ENCODE measurements around the gene NAA50.

NAA50 gene

GRCh38 chr3:113745756-113746547 lies at the start of gene NAA50:
NAA50 (minus strand) TSS chr3:113746249; CDS start chr3:113745949, 300 bp downstream.
- peak; percentile 95 to 97 for DNase-seq

- no peak for DNase-seq
These were observed 49.6 kb upstream of the NAA50 start for GRCh38 chr3:113795693-113796092.

- DNase-seq, result no peak
These were observed 48.5 kb upstream of the NAA50 start for GRCh38 chr3:113794526-113794925.

- DNase-seq, result no peak
These were observed 45.3 kb upstream of the NAA50 start for GRCh38 chr3:113791381-113791780.

- DNase-seq, result peak in 1 of 2 donors; percentile 12
These were observed 37.9 kb upstream of the NAA50 start for GRCh38 chr3:113783980-113784379.

GRCh38 chr3:113783463-113783862 lies 37.4 kb upstream of the NAA50 start:
- peak in 1 of 2 donors; percentile 5 for DNase-seq

GRCh38 chr3:113776564-113776963 lies 30.5 kb upstream of the NAA50 start:
- no peak for DNase-seq

GRCh38 chr3:113775516-113775915 lies 29.5 kb upstream of the NAA50 start:
- DNase-seq, result no peak

GRCh38 chr3:113773381-113773780 lies 27.3 kb upstream of the NAA50 start:
- DNase-seq, result no peak

GRCh38 chr3:113771993-113772392 lies 25.9 kb upstream of the NAA50 start:
- no peak for DNase-seq

- DNase-seq, result no peak
These were observed 23.5 kb upstream of the NAA50 start for GRCh38 chr3:113769551-113769950.

GRCh38 chr3:113764698-113765097 lies 18.6 kb upstream of the NAA50 start:
- DNase-seq, result no peak

GRCh38 chr3:113758389-113759024 lies 12.5 kb upstream of the NAA50 start:
- DNase-seq, result no peak

GRCh38 chr3:113754494-113755159 lies 8.6 kb upstream of the NAA50 start:
- DNase-seq, result no peak

GRCh38 chr3:113753376-113753985 lies 7.4 kb upstream of the NAA50 start:
- no peak for DNase-seq

- no peak for DNase-seq
These were observed 5.1 kb upstream of the NAA50 start for GRCh38 chr3:113751141-113751540.

- DNase-seq, result no peak
These were observed 1.4 kb upstream of the NAA50 start for GRCh38 chr3:113747283-113748046.

GRCh38 chr3:113746548-113747282 lies 666 bp upstream of the NAA50 start, which contains the start of gene ATP6V1A:
ATP6V1A (plus strand) TSS chr3:113747035; CDS start chr3:113778754, 31,719 bp downstream.
- DNase-seq, result peak; percentile 90 to 92

- peak; percentile 87 to 90 for DNase-seq
These were observed 901 bp downstream of the NAA50 start for GRCh38 chr3:113744941-113745755.

- peak in 1 of 2 donors; percentile 55 for DNase-seq
These were observed 2.9 kb downstream of the NAA50 start for GRCh38 chr3:113743006-113743630.
